GM12872 (cell line): ENCODE results near the gene ENPP7.

ENCODE experiments used
- TF ChIP-seq, protein P1 (sequence below): IDR thresholded peaks from 3 replicates; pipeline ENCODE4 v1.5.1; 2011; ENCODE audit warnings: low read depth, mild to moderate bottlenecking, low read length, moderate library complexity; ENCODE audit not compliant: insufficient read depth

Gene ENPP7

GRCh38 chr17:79742951-79743476 is 12.3 kb downstream of the ENPP7 start:
- TF ChIP-seq, protein P1, sequence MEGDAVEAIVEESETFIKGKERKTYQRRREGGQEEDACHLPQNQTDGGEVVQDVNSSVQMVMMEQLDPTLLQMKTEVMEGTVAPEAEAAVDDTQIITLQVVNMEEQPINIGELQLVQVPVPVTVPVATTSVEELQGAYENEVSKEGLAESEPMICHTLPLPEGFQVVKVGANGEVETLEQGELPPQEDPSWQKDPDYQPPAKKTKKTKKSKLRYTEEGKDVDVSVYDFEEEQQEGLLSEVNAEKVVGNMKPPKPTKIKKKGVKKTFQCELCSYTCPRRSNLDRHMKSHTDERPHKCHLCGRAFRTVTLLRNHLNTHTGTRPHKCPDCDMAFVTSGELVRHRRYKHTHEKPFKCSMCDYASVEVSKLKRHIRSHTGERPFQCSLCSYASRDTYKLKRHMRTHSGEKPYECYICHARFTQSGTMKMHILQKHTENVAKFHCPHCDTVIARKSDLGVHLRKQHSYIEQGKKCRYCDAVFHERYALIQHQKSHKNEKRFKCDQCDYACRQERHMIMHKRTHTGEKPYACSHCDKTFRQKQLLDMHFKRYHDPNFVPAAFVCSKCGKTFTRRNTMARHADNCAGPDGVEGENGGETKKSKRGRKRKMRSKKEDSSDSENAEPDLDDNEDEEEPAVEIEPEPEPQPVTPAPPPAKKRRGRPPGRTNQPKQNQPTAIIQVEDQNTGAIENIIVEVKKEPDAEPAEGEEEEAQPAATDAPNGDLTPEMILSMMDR, result no peak

- TF ChIP-seq, protein P1, result no peak
These were observed 12.9 kb downstream of the ENPP7 start for GRCh38 chr17:79743614-79744013.

DNA sequence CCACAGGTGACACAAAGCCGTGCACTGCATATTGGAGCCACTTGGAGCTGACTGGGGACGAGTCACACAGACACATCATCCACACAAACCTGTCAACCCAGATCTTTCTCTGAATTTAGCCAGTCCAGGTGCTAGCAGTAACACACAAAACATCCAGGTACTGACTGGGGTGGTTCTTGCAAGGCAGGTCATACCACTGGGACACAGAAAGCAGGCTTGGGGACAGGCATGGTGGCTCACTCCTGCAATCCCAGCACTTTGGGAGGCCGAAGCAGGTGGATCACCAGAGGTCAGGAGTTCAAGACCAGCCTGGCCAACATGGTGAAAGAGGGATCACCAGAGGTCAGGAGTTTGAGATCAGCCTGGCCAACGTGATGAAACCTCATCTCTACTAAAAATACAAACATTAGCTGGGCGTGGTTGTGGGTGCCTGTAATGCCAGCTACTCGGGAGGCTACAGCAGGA is 14.9 kb downstream of the ENPP7 start:
- TF ChIP-seq, protein P1, result no peak

- TF ChIP-seq, protein P1, result no peak
These were observed 16.3 kb downstream of the ENPP7 start for GRCh38 chr17:79746889-79747507.

GRCh38 chr17:79747508-79748294 is 17.0 kb downstream of the ENPP7 start:
- TF ChIP-seq, protein P1, result no peak

DNA sequence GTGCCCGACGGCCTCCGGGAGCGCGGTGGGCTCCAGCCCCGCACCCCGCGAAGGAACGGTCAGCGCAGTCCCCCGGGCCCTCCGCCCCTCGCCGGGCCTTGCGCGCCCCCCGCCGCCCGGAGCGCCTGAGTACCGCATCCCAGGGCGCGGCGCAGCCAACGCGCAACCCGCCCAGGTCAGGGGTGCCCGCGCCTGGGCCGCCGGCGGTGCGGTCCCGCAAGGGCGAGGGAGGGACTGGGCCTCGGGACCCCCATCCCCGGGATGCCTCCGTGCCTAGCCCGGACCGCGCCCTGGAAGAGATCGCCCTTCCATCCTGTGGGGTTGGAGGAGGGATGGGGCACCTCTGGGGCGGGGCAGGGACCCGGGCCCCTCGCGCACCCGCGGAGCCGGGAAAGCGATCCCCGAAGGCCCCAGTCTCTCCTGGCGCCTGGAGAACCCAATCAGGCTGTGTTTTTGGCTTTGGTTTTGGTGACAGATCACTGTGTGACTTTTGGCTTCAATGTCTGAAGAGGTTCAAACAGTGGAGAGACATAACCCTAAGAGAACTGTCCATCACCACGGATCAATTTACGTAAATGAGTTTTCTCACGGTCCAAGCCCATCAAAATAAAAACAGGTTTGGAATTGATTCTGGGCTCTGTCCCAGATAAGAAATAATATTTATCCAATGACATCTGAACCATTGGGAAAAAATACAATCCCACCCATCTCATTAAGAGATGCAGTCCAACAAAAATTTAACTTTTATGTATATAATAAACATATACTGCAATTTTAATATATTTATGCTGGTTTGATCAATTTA is 17.8 kb downstream of the ENPP7 start:
- TF ChIP-seq, protein P1, result no peak
